Activated naive CD4-positive, alpha-beta T cell treated with anti-CD3 and anti-CD28 coated beads, Interleukin-2, amount 10 ng/mL, durations not matched to agents 7 days and 5 days (primary cell): ENCODE measurements around the gene TENT4A.

Experiments used
- CTCF ChIA-PET: fragments of 350-600 bp; sonication (Branson Sonifier 250); formaldehyde crosslinking; loops from one replicate; lab custom pipeline; 2021; ENCODE audit warnings: antibody characterized with exemption; lab: Charles Lee
- DNase-seq: peaks from one replicate; pipeline ENCODE4 v3.0.0-alpha.2; 2020
- H3K27ac Mint-ChIP-seq: one replicate; pipeline ENCODE4 v1.8.0; 2021; ENCODE audit warnings: mild to moderate bottlenecking, moderate library complexity, mixed read lengths
- H3K27me3 Mint-ChIP-seq: one replicate; pipeline ENCODE4 v1.8.0; 2021; ENCODE audit warnings: mild to moderate bottlenecking, mixed read lengths
- H3K36me3 Mint-ChIP-seq: one replicate; pipeline ENCODE4 v1.8.0; 2021; ENCODE audit warnings: mixed read lengths
- H3K4me1 Mint-ChIP-seq: one replicate; pipeline ENCODE4 v1.8.0; 2021; ENCODE audit warnings: mixed read lengths
- H3K4me3 Mint-ChIP-seq: one replicate; pipeline ENCODE4 v1.8.0; 2021; ENCODE audit warnings: mild to moderate bottlenecking, moderate library complexity, mixed read lengths
- H3K9me3 Mint-ChIP-seq: one replicate; pipeline ENCODE4 v1.8.0; 2021; ENCODE audit warnings: mixed read lengths

TENT4A gene

GRCh38 chr5:6736524-6737042, 23.4 kb downstream of the TENT4A start:
- Mint-ChIP-seq H3K27me3 (no peaks in the 10 kb centered on the region), H3K27ac (peak overlapping the region; percentile 67), H3K9me3 (no peaks in the 10 kb centered on the region), H3K4me3 (no peak overlapping the region), H3K4me1 (peaks cover 46% of the 10 kb centered on the region), H3K36me3 (peaks cover 41% of the 10 kb centered on the region)
- no peak for DNase-seq
- CTCF ChIA-PET = interaction anchor here (2.8 kb wide), 1 partner anchor 9 kb away, joined by 8 read pairs; no protein-coding TSS in a partner anchor

DNA sequence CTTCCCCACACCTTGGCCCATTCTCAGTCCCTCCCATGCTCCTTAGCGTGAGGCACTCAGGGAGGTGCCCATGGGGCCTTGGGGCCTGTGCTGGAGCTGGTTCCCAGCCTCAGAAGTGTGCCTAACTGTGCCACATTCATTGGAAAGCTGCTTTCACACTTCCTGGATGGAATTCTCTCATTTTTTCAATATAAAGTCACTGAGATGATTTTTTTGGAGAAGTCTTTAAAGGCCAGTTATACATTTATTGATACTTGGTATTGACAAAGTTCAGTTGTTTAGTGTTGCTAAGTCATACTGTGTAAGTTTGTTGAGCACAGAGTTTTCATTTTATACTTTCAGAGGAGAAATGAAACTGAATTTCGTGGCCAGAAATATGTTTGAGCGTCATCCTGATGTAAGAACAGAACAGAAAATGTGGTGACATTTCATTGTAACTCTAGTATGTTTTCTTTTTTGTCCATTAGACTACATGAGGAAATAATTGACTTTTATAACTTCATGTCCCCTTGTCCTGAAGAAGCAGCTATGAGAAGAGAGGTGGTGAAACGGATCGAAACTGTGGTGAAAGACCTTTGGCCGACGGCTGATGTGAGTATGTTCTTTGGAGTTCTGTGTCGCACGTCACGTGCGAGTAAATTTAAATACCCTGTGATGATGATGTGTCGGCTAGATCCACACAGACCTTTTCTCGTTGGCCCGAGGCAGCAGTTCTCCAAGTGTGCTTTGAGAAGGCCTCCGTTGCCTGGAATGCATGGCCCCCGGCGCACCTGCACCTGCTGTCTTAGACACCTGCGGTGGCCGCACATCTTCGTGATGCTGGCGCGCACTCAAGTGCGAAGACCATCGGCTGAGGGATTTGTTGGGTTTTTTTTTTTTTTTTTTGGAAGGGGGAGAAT, 24.1 kb downstream of the TENT4A start:
- no peak overlapping the region for H3K4me3 Mint-ChIP-seq

GRCh38 chr5:6739603-6740002, 26.4 kb downstream of the TENT4A start:
- Mint-ChIP-seq H3K4me3 (no peak overlapping the region), H3K27ac (no peak overlapping the region), H3K9me3 (no peaks in the 10 kb centered on the region), H3K4me1 (peaks cover 30% of the 10 kb centered on the region), H3K36me3 (peaks cover 39% of the 10 kb centered on the region), H3K27me3 (no peaks in the 10 kb centered on the region)
- DNase-seq = no peak
- CTCF ChIA-PET = no interaction called here

More for the DNA sequence above, 24.1 kb downstream of the TENT4A start:
- Mint-ChIP-seq H3K27me3 (no peaks in the 10 kb centered on the region), H3K36me3 (peaks cover 40% of the 10 kb centered on the region), H3K27ac (peak overlapping the region; percentile 64), H3K4me1 (peaks cover 40% of the 10 kb centered on the region), H3K9me3 (no peaks in the 10 kb centered on the region)
- DNase-seq = no peak
- CTCF ChIA-PET = interaction anchor here (2.8 kb wide), 1 partner anchor 8 kb away, joined by 8 read pairs; no protein-coding TSS in a partner anchor

- no peak for DNase-seq
- CTCF ChIA-PET = no interaction called here
- Mint-ChIP-seq H3K27me3 (no peaks in the 10 kb centered on the region), H3K36me3 (peaks cover 41% of the 10 kb centered on the region), H3K9me3 (no peaks in the 10 kb centered on the region), H3K4me1 (peaks cover 20% of the 10 kb centered on the region), H3K27ac (no peak overlapping the region), H3K4me3 (no peak overlapping the region)
These were observed 27.4 kb downstream of the TENT4A start for GRCh38 chr5:6740586-6741150.

GRCh38 chr5:6742081-6742758, 29.0 kb downstream of the TENT4A start:
- Mint-ChIP-seq H3K4me3 (no peak overlapping the region), H3K27ac (no peak overlapping the region), H3K9me3 (no peaks in the 10 kb centered on the region), H3K36me3 (peaks cover 41% of the 10 kb centered on the region), H3K27me3 (no peaks in the 10 kb centered on the region), H3K4me1 (peaks cover 7% of the 10 kb centered on the region)
- DNase-seq = no peak
- CTCF ChIA-PET = interaction anchor here (1.3 to 2.0 kb wide), 2 partner anchors 12 to 1250 kb away, joined by 3 to 6 read pairs; no protein-coding TSS in a partner anchor

DNA sequence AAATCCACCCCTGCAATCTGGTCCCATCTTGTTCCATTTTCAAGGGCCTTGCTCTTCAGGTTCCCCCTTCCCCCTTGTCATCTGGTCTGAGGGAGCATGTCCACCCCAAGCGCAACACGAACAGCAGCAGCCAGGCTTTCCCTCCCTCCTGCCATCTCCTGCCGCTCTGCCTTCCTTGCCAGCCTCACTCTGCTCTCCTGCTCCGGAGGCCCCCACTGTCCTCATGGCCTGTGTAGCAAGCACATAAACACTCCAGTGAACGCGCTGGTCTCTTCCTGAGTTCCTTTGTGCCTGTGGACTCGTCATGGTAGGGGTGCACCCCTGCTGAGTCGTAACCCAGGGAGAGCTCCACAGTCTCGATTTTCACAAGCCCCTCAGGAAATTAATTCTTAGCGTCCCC, 29.9 kb downstream of the TENT4A start:
- CTCF ChIA-PET = interaction anchor here (1.3 to 2.0 kb wide), 2 partner anchors 13 to 1251 kb away, joined by 3 to 6 read pairs; no protein-coding TSS in a partner anchor
- H3K4me3 Mint-ChIP-seq = no peak overlapping the region
- no peak overlapping the region for H3K27ac Mint-ChIP-seq
- H3K9me3 Mint-ChIP-seq = no peaks in the 10 kb centered on the region
- H3K4me1 Mint-ChIP-seq = peaks cover 3% of the 10 kb centered on the region
- H3K36me3 Mint-ChIP-seq = peaks cover 41% of the 10 kb centered on the region
- no peaks in the 10 kb centered on the region for H3K27me3 Mint-ChIP-seq
- DNase-seq = no peak

- CTCF ChIA-PET = interaction anchor here (0.8 to 2.3 kb wide), 11 partner anchors 9 to 163 kb away, joined by 3 to 9 read pairs (median 4); no protein-coding TSS in a partner anchor
- DNase-seq = no peak
- Mint-ChIP-seq H3K4me1 (no peaks in the 10 kb centered on the region), H3K4me3 (no peak overlapping the region), H3K27ac (no peak overlapping the region), H3K27me3 (no peaks in the 10 kb centered on the region), H3K9me3 (no peaks in the 10 kb centered on the region), H3K36me3 (peaks cover 36% of the 10 kb centered on the region)
These were observed 31.8 kb downstream of the TENT4A start for GRCh38 chr5:6744841-6745705.

- Mint-ChIP-seq H3K4me1 (no peaks in the 10 kb centered on the region), H3K27ac (no peak overlapping the region), H3K9me3 (no peaks in the 10 kb centered on the region), H3K4me3 (no peak overlapping the region), H3K27me3 (no peaks in the 10 kb centered on the region), H3K36me3 (peaks cover 37% of the 10 kb centered on the region)
- CTCF ChIA-PET = interaction anchor here (0.8 to 2.3 kb wide), 9 partner anchors 9 to 164 kb away, joined by 3 to 9 read pairs (median 4); no protein-coding TSS in a partner anchor
- peak; percentile 33 for DNase-seq
These were observed 32.5 kb downstream of the TENT4A start for GRCh38 chr5:6745706-6746222.

GRCh38 chr5:6746244-6746643, 33.0 kb downstream of the TENT4A start:
- Mint-ChIP-seq H3K4me1 (no peaks in the 10 kb centered on the region), H3K4me3 (no peak overlapping the region), H3K36me3 (peaks cover 42% of the 10 kb centered on the region), H3K9me3 (no peaks in the 10 kb centered on the region), H3K27me3 (no peaks in the 10 kb centered on the region), H3K27ac (no peak overlapping the region)
- no peak for DNase-seq
- CTCF ChIA-PET = interaction anchor here (1.7 to 2.3 kb wide), 2 partner anchors 11 to 34 kb away, joined by 5 to 8 read pairs; no protein-coding TSS in a partner anchor

- no peak for DNase-seq
- Mint-ChIP-seq H3K27me3 (no peaks in the 10 kb centered on the region), H3K4me3 (no peak overlapping the region), H3K36me3 (peaks cover 47% of the 10 kb centered on the region), H3K9me3 (no peaks in the 10 kb centered on the region), H3K27ac (no peak overlapping the region), H3K4me1 (no peaks in the 10 kb centered on the region)
- CTCF ChIA-PET = no interaction called here
These were observed 33.9 kb downstream of the TENT4A start for GRCh38 chr5:6747103-6747502.

- Mint-ChIP-seq H3K27me3 (no peaks in the 10 kb centered on the region), H3K4me3 (no peak overlapping the region), H3K36me3 (peaks cover 54% of the 10 kb centered on the region), H3K27ac (no peak overlapping the region), H3K4me1 (no peaks in the 10 kb centered on the region), H3K9me3 (no peaks in the 10 kb centered on the region)
- CTCF ChIA-PET = no interaction called here
- DNase-seq = no peak
These were observed 34.9 kb downstream of the TENT4A start for GRCh38 chr5:6748142-6748541.

DNA sequence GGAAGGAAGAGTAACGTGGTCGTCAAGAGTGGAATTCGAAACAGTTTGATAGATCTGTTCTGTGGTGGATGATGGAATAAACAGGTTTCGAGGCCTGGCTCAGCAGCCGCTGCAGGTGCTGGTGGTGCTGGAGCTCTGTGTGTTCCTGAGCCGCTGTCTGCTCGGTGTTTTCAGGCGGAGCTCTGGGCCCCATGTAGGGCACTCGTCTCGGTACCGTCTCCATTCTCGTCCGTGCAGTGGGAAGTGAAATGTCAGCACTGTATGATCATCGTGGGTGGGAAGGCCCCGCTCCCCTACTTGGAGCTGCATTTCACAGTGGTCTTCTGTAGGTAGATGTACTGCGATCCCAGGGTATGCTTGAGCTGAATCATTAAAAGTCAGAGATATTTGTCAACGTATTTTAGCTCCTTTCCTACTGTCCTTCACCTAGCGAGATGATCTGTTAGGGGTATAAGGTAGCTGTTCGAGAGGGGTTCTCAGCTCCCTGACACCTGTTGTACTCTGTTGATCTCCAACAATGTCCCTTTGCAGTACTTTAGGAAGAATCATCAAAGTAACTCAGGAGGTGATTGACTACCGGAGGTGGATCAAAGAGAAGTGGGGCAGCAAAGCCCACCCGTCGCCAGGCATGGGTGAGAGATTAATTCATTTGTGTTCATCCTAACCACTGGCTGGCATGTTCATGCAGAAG, 35.9 kb downstream of the TENT4A start:
- no peak for DNase-seq
- CTCF ChIA-PET = interaction anchor here (1.0 kb wide), 1 partner anchor 121 kb away, joined by 4 read pairs; no protein-coding TSS in a partner anchor
- H3K4me3 Mint-ChIP-seq = no peak overlapping the region
- no peaks in the 10 kb centered on the region for H3K27me3 Mint-ChIP-seq
- no peaks in the 10 kb centered on the region for H3K4me1 Mint-ChIP-seq
- H3K9me3 Mint-ChIP-seq = no peaks in the 10 kb centered on the region
- H3K27ac Mint-ChIP-seq = no peak overlapping the region
- H3K36me3 Mint-ChIP-seq = peaks cover 58% of the 10 kb centered on the region
